Stimulated activated CD4-positive, alpha-beta T cell treated with anti-CD3 and anti-CD28 coated beads, Interleukin-2, amount 100 ng/mL, for 24 hours (primary cell): ENCODE measurements around the gene NRP1.
"Not testable (repeated sequence)": the region's sequence is repeated elsewhere in the genome, so short reads cannot be mapped to it uniquely, and the experiment has no call there.

Source experiments
- DNase-seq, 2 donors: peaks; one replicate each; pipeline ENCODE4 v3.0.0-alpha.2; 2020

Gene NRP1

DNA sequence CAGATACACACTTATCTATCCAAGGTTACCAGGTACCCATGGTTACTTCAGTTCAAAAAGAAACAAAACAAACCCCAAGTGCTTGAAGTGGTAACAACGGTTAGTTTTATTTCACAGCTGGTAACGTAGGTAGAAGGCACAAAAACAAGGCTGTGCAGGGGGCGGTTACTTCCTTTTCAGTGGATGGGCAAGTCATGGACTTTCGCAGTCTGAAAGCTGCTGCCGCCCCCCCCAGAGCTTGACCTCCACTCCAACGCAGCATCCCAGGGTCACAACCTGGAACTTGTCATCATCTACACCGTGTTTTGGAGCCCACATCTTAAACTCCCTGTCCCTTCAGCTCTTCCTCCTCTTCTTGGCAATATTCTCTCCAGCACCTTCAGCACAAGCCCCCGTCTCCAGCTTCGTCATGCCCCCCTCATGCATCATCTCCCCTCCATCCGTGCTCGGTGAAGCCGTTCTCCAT is 195.3 kb downstream of the NRP1 start:
- DNase-seq = peak; percentile 49 to 67

GRCh38 chr10:33138686-33139085 is 195.8 kb downstream of the NRP1 start:
- not testable (repeated sequence) for DNase-seq

DNA sequence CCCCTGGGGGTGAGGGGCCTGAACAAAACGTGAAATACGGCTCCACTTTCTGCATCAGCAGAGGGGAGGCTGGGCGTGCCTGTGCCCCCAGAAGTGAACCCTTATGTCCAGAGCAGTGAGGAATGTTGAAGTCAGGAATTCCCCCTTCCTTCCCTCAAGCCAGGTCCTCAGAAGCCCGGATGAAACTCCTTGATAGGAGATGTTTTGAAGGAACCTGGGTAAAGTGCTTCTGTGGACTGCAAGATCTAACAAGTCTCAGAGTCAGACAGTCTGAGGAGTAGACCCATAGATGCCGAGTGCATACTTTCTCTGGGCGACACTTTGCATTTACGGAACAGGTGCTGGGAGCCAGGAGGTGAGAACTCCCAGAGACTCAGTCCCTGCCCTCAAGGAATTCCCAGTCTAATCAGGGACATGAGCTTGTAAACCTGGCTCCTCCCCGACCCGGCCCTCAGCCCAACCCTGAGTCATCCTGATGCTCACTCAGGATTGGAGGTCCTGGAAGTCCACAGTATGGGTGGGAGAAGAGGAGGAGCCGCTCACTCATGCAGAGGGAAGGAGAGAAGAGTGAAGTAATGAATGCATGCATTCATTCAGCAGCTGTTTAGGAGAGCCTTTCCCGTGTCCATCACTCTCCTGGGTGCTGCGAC is 197.0 kb downstream of the NRP1 start:
- no peak for DNase-seq

GRCh38 chr10:33136781-33137180 is 197.7 kb downstream of the NRP1 start:
- peak in 1 of 2 donors; percentile 39 for DNase-seq

DNA sequence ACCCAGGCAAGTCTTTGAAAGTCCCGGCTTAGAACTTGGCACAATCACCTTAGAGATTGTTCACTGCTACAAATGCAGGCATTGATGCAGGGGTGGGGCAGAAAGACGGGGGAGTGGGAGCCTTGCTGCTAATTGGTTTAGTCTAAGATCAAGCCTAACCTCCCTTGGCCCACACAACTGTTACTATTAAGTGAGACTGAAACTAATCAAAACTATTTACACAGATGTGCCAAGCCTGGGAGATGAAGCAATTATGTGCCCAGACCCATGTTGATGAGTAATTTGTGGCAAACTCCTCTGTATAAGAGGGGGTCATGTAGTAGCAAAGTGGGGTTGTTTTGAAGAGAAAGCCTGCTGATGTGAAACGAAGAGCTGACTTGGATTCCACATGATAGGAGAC is 198.2 kb downstream of the NRP1 start:
- DNase-seq = peak in 1 of 2 donors; percentile 49

- DNase-seq = peak; percentile 73 to 75
Measured at GRCh38 chr10:33134011-33134751, 200.3 kb downstream of the NRP1 start.

DNA sequence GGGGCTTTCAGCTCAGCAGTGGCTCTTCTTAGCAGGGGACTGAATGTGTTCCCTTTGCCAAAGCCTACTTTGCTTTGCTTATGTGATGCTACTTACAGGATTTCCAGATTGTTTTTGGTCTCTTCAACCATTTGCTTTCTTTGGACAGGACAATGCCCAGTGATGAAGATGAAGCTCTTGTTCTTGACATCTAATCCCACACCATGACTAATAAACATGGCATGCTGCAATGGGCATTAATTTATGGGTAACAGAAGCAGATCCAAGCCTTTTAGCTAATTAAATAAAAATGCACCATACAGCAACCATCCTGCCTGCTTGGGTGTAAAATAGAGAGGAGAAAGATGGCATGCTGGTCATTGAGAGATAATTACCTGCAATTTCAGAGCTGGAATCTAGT is 200.9 kb downstream of the NRP1 start:
- no peak for DNase-seq

GRCh38 chr10:33132626-33133025 is 201.8 kb downstream of the NRP1 start:
- peak; percentile 46 to 48 for DNase-seq

DNA sequence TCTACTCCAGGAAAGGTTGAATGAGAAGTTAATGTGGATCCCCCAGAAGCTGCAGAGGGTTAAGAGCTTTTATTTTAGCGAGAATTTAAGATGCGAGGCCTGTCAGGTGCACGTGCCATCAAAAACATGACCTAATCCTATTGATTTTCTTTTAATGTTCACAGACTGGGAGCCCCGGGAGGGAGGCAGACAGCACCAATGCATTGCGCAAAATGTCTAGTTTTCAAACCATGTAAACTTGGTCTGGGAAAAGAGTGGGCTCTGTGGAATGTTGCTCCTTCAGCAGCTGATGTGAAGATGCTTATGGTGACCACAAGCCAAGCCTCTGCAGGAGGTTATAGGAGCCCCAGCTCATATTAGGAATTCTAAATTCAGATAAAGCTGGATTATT is 204.5 kb downstream of the NRP1 start:
- no peak for DNase-seq

GRCh38 chr10:33129141-33129995 is 205.1 kb downstream of the NRP1 start:
- no peak for DNase-seq

DNA sequence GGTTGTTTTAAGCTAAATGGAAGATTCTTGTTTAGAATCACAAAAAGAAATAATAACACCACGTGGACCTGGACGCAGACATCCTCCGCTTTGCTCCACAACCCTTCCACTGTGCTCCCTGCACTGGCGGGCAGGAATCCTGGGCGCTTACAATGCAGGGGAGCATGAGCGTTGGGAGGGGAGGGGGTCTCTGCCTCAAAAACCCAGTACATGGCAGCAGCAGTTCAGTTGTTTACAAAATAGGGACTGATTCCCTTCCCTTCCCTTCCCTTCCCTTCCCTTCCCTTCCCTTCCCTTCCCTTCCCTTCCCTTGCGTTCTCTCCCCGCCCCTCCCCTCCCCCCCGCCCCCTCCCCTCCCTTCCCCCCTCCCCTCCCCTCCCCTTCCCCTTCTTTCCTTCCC is 206.8 kb downstream of the NRP1 start:
- no peak for DNase-seq
